Measurements from ENCODE around the gene LRFN4. TPM values are rescaled to one million over a fixed set of nuclear protein-coding genes. Genes with fewer than 3 reads are reported as not detected.
A peak's percentile ranks its signal among the peaks of the same experiment; 100 is the strongest.

Gene LRFN4
- total and polyA plus RNA-seq, 10 of the 15 experiments (the other 5 are each of a cell fraction or from before 2014, with no cell fraction given), result 0.03 to 43.8 (median 4.9) TPM

DNA sequence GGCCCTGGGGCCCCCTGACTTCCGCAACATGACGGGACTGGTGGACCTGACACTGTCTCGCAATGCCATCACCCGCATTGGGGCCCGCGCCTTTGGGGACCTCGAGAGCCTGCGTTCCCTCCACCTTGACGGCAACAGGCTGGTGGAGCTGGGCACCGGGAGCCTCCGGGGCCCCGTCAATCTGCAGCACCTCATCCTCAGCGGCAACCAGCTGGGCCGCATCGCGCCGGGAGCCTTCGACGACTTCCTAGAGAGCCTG lies 992 bp downstream of the LRFN4 start (continued):
- no peak for TF ChIP-seq SIN3A (IDR thresholded peaks at IDR 0.05; ENCODE audit: low read depth, low read length)
- TF ChIP-seq TCF12 (IDR thresholded peaks at IDR 0.05; ENCODE audit: low read depth, low read length), result no peak
- no peak for TF ChIP-seq CBX3 (IDR thresholded peaks at IDR 0.05; ENCODE audit: borderline replicate concordance, low read depth)
- no peak for TF ChIP-seq MYB (IDR thresholded peaks at IDR 0.05; ENCODE audit: borderline replicate concordance, low read depth, low read length)
- TF ChIP-seq ZNF384 (IDR thresholded peaks at IDR 0.05; ENCODE audit: borderline replicate concordance, low read depth, low read length), result no peak
- TF ChIP-seq NFXL1 (IDR thresholded peaks at IDR 0.05; ENCODE audit: borderline replicate concordance), result no peak
- TF ChIP-seq RAD51 (IDR thresholded peaks at IDR 0.05), result no peak
- no peak for TF ChIP-seq FOXK2 (IDR thresholded peaks at IDR 0.05)

DNA sequence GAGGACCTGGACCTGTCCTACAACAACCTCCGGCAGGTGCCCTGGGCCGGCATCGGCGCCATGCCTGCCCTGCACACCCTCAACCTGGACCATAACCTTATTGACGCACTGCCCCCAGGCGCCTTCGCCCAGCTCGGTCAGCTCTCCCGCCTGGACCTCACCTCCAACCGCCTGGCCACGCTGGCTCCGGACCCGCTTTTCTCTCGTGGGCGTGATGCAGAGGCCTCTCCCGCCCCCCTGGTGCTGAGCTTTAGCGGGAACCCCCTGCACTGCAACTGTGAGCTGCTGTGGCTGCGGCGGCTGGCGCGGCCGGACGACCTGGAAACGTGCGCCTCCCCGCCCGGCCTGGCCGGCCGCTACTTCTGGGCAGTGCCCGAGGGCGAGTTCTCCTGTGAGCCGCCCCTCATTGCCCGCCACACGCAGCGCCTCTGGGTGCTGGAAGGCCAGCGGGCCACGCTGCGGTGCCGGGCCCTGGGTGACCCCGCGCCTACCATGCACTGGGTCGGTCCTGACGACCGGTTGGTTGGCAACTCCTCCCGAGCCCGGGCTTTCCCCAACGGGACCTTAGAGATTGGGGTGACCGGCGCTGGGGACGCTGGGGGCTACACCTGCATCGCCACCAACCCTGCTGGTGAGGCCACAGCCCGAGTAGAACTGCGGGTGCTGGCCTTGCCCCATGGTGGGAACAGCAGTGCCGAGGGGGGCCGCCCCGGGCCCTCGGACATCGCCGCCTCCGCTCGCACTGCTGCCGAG lies 1.5 kb downstream of the LRFN4 start:
- CTCF ChIA-PET, result no interaction called here
- Histone ChIP-seq H4K20me1 (ENCODE audit: control insufficient read depth, insufficient read depth) (no peaks in the 10 kb centered on the region), H2AFZ (ENCODE audit: control insufficient read depth, low read depth, low read length) (no peak overlapping the region), H3K4me3 (no peak overlapping the region), H3K27ac (ENCODE audit: control insufficient read depth, insufficient read depth) (no peak overlapping the region), H3K27me3 (replicated peaks in 1 of 2; ENCODE audit: control insufficient read depth in 2 of 2, insufficient read depth in 2 of 2, low read length in 1 of 2) (no peaks in the 10 kb centered on the region), H3K9me3 (replicated peaks; ENCODE audit: control insufficient read depth, insufficient read depth, low read length) (no peaks in the 10 kb centered on the region), H3K79me2 (ENCODE audit: control insufficient read depth, insufficient read depth, low read length) (peaks cover 8% of the 10 kb centered on the region), H3K36me3 (ENCODE audit: control insufficient read depth in 2 of 2, insufficient read depth in 2 of 2, low read length in 1 of 2) (no peaks in the 10 kb centered on the region), H3K4me2 (ENCODE audit: control insufficient read depth, insufficient read depth) (no peak overlapping the region), H3K4me1 (ENCODE audit: control insufficient read depth, insufficient read depth, low read length) (peaks cover 6% of the 10 kb centered on the region), H3K9ac (ENCODE audit: control insufficient read depth, insufficient read depth, low read length) (no peak overlapping the region)
- RAD21 ChIA-PET (ENCODE audit: unreplicated experiment), result no interaction called here
- WGBS (ENCODE audit: insufficient coverage, insufficient replicate concordance, low lambda C conversion rate, missing lambda C conversion rate), result 95% methylated on average over 59 of the region's 62 CpGs
- SMC1A ChIA-PET (ENCODE audit: uncharacterized antibody, unreplicated experiment), result no interaction called here
- intact Hi-C loops (cut with micrococcal nuclease; ENCODE audit: unreplicated experiment) (no loop called here), in situ Hi-C loops (cut with MboI) (no loop called here)
- ATAC-seq (no peak), FAIRE-seq (no peak), DNase-seq (ENCODE audit: low read depth, low spot score) (no peak)
- POLR2A ChIA-PET, result no interaction called here
- TF ChIP-seq, protein P1, sequence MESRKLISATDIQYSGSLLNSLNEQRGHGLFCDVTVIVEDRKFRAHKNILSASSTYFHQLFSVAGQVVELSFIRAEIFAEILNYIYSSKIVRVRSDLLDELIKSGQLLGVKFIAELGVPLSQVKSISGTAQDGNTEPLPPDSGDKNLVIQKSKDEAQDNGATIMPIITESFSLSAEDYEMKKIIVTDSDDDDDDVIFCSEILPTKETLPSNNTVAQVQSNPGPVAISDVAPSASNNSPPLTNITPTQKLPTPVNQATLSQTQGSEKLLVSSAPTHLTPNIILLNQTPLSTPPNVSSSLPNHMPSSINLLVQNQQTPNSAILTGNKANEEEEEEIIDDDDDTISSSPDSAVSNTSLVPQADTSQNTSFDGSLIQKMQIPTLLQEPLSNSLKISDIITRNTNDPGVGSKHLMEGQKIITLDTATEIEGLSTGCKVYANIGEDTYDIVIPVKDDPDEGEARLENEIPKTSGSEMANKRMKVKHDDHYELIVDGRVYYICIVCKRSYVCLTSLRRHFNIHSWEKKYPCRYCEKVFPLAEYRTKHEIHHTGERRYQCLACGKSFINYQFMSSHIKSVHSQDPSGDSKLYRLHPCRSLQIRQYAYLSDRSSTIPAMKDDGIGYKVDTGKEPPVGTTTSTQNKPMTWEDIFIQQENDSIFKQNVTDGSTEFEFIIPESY (IDR thresholded peaks at IDR 0.05), result peak; percentile 43; the same call in 1 of the 2 replicates
- no peak for TF ChIP-seq SREBF1 (IDR thresholded peaks at IDR 0.05; ENCODE audit: low read length)
- BruUV-seq (replicated peaks), result TSS peak; percentile 65
